ENCODE data around the gene TMEM132C.

Gene TMEM132C

GRCh38 chr12:128542844-128543243, 275.9 kb downstream of the TMEM132C start:
- no peak overlapping the region for H3K4me3 ChIP-seq (ENCODE audit: low read length)
- 0 out of 2 replicates have a peak, but pooled peaks cover 1% of the 10 kb centered on the region for H3K9me3 ChIP-seq (ENCODE audit: insufficient read depth, low read depth, low read length)
- H3K9ac ChIP-seq (ENCODE audit: low read depth, low read length), result no peak overlapping the region
- H3K4me1 ChIP-seq (ENCODE audit: insufficient read depth, low read length), result no peaks in the 10 kb centered on the region
- no peak overlapping the region for H3K27ac ChIP-seq (ENCODE audit: low read length)
- H3K36me3 ChIP-seq (ENCODE audit: insufficient read depth, low read depth, low read length), result no peaks in the 10 kb centered on the region
- H3K27me3 ChIP-seq (ENCODE audit: insufficient read depth, low read length), result no peaks in the 10 kb centered on the region

GRCh38 chr12:128543460-128543859, 276.5 kb downstream of the TMEM132C start:
- Histone ChIP-seq H3K9ac (ENCODE audit: low read depth, low read length) (no peak overlapping the region), H3K36me3 (ENCODE audit: insufficient read depth, low read depth, low read length) (no peaks in the 10 kb centered on the region), H3K4me1 (ENCODE audit: insufficient read depth, low read length) (no peaks in the 10 kb centered on the region), H3K27me3 (ENCODE audit: insufficient read depth, low read length) (no peaks in the 10 kb centered on the region), H3K9me3 (ENCODE audit: insufficient read depth, low read depth, low read length) (no peaks in the 10 kb centered on the region), H3K4me3 (ENCODE audit: low read length) (no peak overlapping the region), H3K27ac (ENCODE audit: low read length) (no peak overlapping the region)

- H3K4me3 ChIP-seq (ENCODE audit: low read length), result no peak overlapping the region
- no peak overlapping the region for H3K9ac ChIP-seq (ENCODE audit: low read depth, low read length)
- no peaks in the 10 kb centered on the region for H3K9me3 ChIP-seq (ENCODE audit: insufficient read depth, low read depth, low read length)
- H3K27ac ChIP-seq (ENCODE audit: low read length), result no peak overlapping the region
- H3K36me3 ChIP-seq (ENCODE audit: insufficient read depth, low read depth, low read length), result no peaks in the 10 kb centered on the region
- H3K27me3 ChIP-seq (ENCODE audit: insufficient read depth, low read length), result no peaks in the 10 kb centered on the region
- no peaks in the 10 kb centered on the region for H3K4me1 ChIP-seq (ENCODE audit: insufficient read depth, low read length)
Measured at GRCh38 chr12:128543971-128544370, 277.0 kb downstream of the TMEM132C start.

GRCh38 chr12:128548949-128549348, 282.0 kb downstream of the TMEM132C start:
- no peak overlapping the region for H3K9ac ChIP-seq (ENCODE audit: low read depth, low read length)
- peaks cover 12% of the 10 kb centered on the region; the same call in 1 of the 2 replicates for H3K4me1 ChIP-seq (ENCODE audit: insufficient read depth, low read length)
- H3K27ac ChIP-seq (ENCODE audit: low read length), result no peak overlapping the region
- H3K27me3 ChIP-seq (ENCODE audit: insufficient read depth, low read length), result peaks cover 29% of the 10 kb centered on the region
- H3K9me3 ChIP-seq (ENCODE audit: insufficient read depth, low read depth, low read length), result no peaks in the 10 kb centered on the region
- H3K4me3 ChIP-seq (ENCODE audit: low read length), result no peak overlapping the region
- no peaks in the 10 kb centered on the region for H3K36me3 ChIP-seq (ENCODE audit: insufficient read depth, low read depth, low read length)

- Histone ChIP-seq H3K27ac (ENCODE audit: low read length) (no peak overlapping the region), H3K4me1 (ENCODE audit: insufficient read depth, low read length) (peaks cover 12% of the 10 kb centered on the region; the same call in 1 of the 2 replicates), H3K36me3 (ENCODE audit: insufficient read depth, low read depth, low read length) (no peaks in the 10 kb centered on the region), H3K27me3 (ENCODE audit: insufficient read depth, low read length) (peaks cover 29% of the 10 kb centered on the region), H3K4me3 (ENCODE audit: low read length) (no peak overlapping the region), H3K9ac (ENCODE audit: low read depth, low read length) (no peak overlapping the region), H3K9me3 (ENCODE audit: insufficient read depth, low read depth, low read length) (no peaks in the 10 kb centered on the region)
Measured at GRCh38 chr12:128549601-128550218, 282.7 kb downstream of the TMEM132C start.

- Histone ChIP-seq H3K27me3 (ENCODE audit: insufficient read depth, low read length) (peaks cover 29% of the 10 kb centered on the region), H3K36me3 (ENCODE audit: insufficient read depth, low read depth, low read length) (no peaks in the 10 kb centered on the region), H3K9ac (ENCODE audit: low read depth, low read length) (no peak overlapping the region), H3K4me3 (ENCODE audit: low read length) (no peak overlapping the region), H3K27ac (ENCODE audit: low read length) (no peak overlapping the region), H3K4me1 (ENCODE audit: insufficient read depth, low read length) (peaks cover 12% of the 10 kb centered on the region; the same call in 1 of the 2 replicates), H3K9me3 (ENCODE audit: insufficient read depth, low read depth, low read length) (no peaks in the 10 kb centered on the region)
Measured at GRCh38 chr12:128551266-128551665, 284.3 kb downstream of the TMEM132C start.

- Histone ChIP-seq H3K4me1 (ENCODE audit: insufficient read depth, low read length) (peaks cover 12% of the 10 kb centered on the region; the same call in 1 of the 2 replicates), H3K27me3 (ENCODE audit: insufficient read depth, low read length) (peaks cover 26% of the 10 kb centered on the region)
Measured at GRCh38 chr12:128554546-128555304, 287.8 kb downstream of the TMEM132C start.

GRCh38 chr12:128557231-128557630, 290.3 kb downstream of the TMEM132C start:
- H3K36me3 ChIP-seq (ENCODE audit: insufficient read depth, low read depth, low read length), result no peaks in the 10 kb centered on the region
- no peak overlapping the region for H3K9ac ChIP-seq (ENCODE audit: low read depth, low read length)
- no peak overlapping the region for H3K27ac ChIP-seq (ENCODE audit: low read length)
- H3K27me3 ChIP-seq (ENCODE audit: insufficient read depth, low read length), result peaks cover 8% of the 10 kb centered on the region; the same call in 1 of the 2 replicates
- H3K4me3 ChIP-seq (ENCODE audit: low read length), result no peak overlapping the region
- no peaks in the 10 kb centered on the region for H3K4me1 ChIP-seq (ENCODE audit: insufficient read depth, low read length)
- no peaks in the 10 kb centered on the region for H3K9me3 ChIP-seq (ENCODE audit: insufficient read depth, low read depth, low read length)

More at GRCh38 chr12:128554546-128555304, 287.8 kb downstream of the TMEM132C start:
- H3K4me3 ChIP-seq (ENCODE audit: low read length), result no peak overlapping the region
- H3K27ac ChIP-seq (ENCODE audit: low read length), result no peak overlapping the region
- no peak overlapping the region for H3K9ac ChIP-seq (ENCODE audit: low read depth, low read length)
- no peaks in the 10 kb centered on the region for H3K36me3 ChIP-seq (ENCODE audit: insufficient read depth, low read depth, low read length)
- H3K9me3 ChIP-seq (ENCODE audit: insufficient read depth, low read depth, low read length), result no peaks in the 10 kb centered on the region

GRCh38 chr12:128564956-128565355, 298.0 kb downstream of the TMEM132C start:
- Histone ChIP-seq H3K27me3 (ENCODE audit: insufficient read depth, low read length) (peaks cover 11% of the 10 kb centered on the region), H3K36me3 (ENCODE audit: insufficient read depth, low read depth, low read length) (no peaks in the 10 kb centered on the region), H3K9ac (ENCODE audit: low read depth, low read length) (no peak overlapping the region), H3K4me1 (ENCODE audit: insufficient read depth, low read length) (no peaks in the 10 kb centered on the region), H3K4me3 (ENCODE audit: low read length) (no peak overlapping the region), H3K9me3 (ENCODE audit: insufficient read depth, low read depth, low read length) (no peaks in the 10 kb centered on the region), H3K27ac (ENCODE audit: low read length) (no peak overlapping the region)

GRCh38 chr12:128567730-128568129, 300.8 kb downstream of the TMEM132C start:
- Histone ChIP-seq H3K36me3 (ENCODE audit: insufficient read depth, low read depth, low read length) (no peaks in the 10 kb centered on the region), H3K27ac (ENCODE audit: low read length) (no peak overlapping the region), H3K9me3 (ENCODE audit: insufficient read depth, low read depth, low read length) (peaks cover 9% of the 10 kb centered on the region; the same call in 1 of the 2 replicates), H3K4me1 (ENCODE audit: insufficient read depth, low read length) (no peaks in the 10 kb centered on the region), H3K9ac (ENCODE audit: low read depth, low read length) (no peak overlapping the region), H3K4me3 (ENCODE audit: low read length) (no peak overlapping the region), H3K27me3 (ENCODE audit: insufficient read depth, low read length) (peaks cover 4% of the 10 kb centered on the region; the same call in 1 of the 2 replicates)

- Histone ChIP-seq H3K9ac (ENCODE audit: low read depth, low read length) (no peak overlapping the region), H3K36me3 (ENCODE audit: insufficient read depth, low read depth, low read length) (no peaks in the 10 kb centered on the region), H3K27me3 (ENCODE audit: insufficient read depth, low read length) (peaks cover 4% of the 10 kb centered on the region; the same call in 1 of the 2 replicates), H3K9me3 (ENCODE audit: insufficient read depth, low read depth, low read length) (peaks cover 9% of the 10 kb centered on the region; the same call in 1 of the 2 replicates), H3K27ac (ENCODE audit: low read length) (no peak overlapping the region), H3K4me1 (ENCODE audit: insufficient read depth, low read length) (no peaks in the 10 kb centered on the region), H3K4me3 (ENCODE audit: low read length) (no peak overlapping the region)
Measured at GRCh38 chr12:128570191-128571065, 303.5 kb downstream of the TMEM132C start.

Data from iPS-20b (cell line).